Osteoblast (primary cell): ENCODE measurements around the gene NOVA2. TPM values are rescaled to one million over a fixed set of nuclear protein-coding genes. Genes with fewer than 3 reads are reported as not detected.
A peak's percentile ranks its signal among the peaks of the same experiment; 100 is the strongest.

Experiments
- DNase-seq: peaks from one replicate; pipeline ENCODE4 v3.0.0; 2011; ENCODE audit warnings: low spot score, mixed read lengths; ENCODE audit not compliant: insufficient read length; ENCODE audit errors: missing footprints
- H2AFZ ChIP-seq: 2 replicates; pipeline ENCODE4 v1.6.0; 2011; ENCODE audit warnings: mild to moderate bottlenecking, low read length
- H3K27ac ChIP-seq: 2 replicates; pipeline ENCODE4 v1.5.1; 2011; ENCODE audit warnings: mild to moderate bottlenecking, low read depth, low read length, moderate library complexity
- H3K27me3 ChIP-seq: 2 replicates; pipeline ENCODE4 v1.6.0; 2012; ENCODE audit warnings: mild to moderate bottlenecking, control low read depth, inconsistent platforms, low read length, moderate library complexity; ENCODE audit not compliant: insufficient read depth
- H3K36me3 ChIP-seq: 2 replicates; pipeline ENCODE4 v1.5.1; 2011; ENCODE audit warnings: mild to moderate bottlenecking, low read length, control low read depth, moderate library complexity; ENCODE audit not compliant: insufficient read depth
- H3K4me1 ChIP-seq: 2 replicates; pipeline ENCODE4 v1.5.1; 2011; ENCODE audit warnings: mild to moderate bottlenecking, low read length, control low read depth, moderate library complexity; ENCODE audit not compliant: insufficient read depth
- H3K4me2 ChIP-seq: 2 replicates; pipeline ENCODE4 v1.6.0; 2011; ENCODE audit warnings: mild to moderate bottlenecking, low read length; ENCODE audit not compliant: insufficient read depth
- H3K4me3 ChIP-seq: fragments of 200-600 bp; sonication (generic); 3 replicates; pipeline ENCODE4 v1.5.1; 2012; ENCODE audit warnings: mild to moderate bottlenecking, low read length, inconsistent platforms; ENCODE audit not compliant: insufficient read depth
- H3K79me2 ChIP-seq: 2 replicates; pipeline ENCODE4 v1.6.0; 2012; ENCODE audit warnings: mild to moderate bottlenecking, low read length, control low read depth, inconsistent platforms; ENCODE audit not compliant: insufficient read depth
- H3K9me3 ChIP-seq: 2 replicates; pipeline ENCODE4 v1.5.1; 2011; ENCODE audit warnings: low read depth, low read length, control low read depth
- H4K20me1 ChIP-seq: 2 replicates; pipeline ENCODE4 v1.6.0; 2012; ENCODE audit warnings: mild to moderate bottlenecking, low read length, control low read depth; ENCODE audit not compliant: insufficient read depth
- total RNA-seq: library from RNA; depleted of rRNA; stranded (reverse); fragments of >200 nt; gene quantifications from 2 replicates; pipeline ENCODE4 v1.2.3, GENCODE V29; 2012
- TF ChIP-seq, protein P1 (sequence below): IDR thresholded peaks from 2 replicates; pipeline ENCODE4 v1.5.1; 2011; ENCODE audit warnings: mild to moderate bottlenecking, low read depth, low read length, moderate library complexity; ENCODE audit errors: extremely low read depth

Gene NOVA2
- total RNA-seq, 1 donor, result not detected

DNA sequence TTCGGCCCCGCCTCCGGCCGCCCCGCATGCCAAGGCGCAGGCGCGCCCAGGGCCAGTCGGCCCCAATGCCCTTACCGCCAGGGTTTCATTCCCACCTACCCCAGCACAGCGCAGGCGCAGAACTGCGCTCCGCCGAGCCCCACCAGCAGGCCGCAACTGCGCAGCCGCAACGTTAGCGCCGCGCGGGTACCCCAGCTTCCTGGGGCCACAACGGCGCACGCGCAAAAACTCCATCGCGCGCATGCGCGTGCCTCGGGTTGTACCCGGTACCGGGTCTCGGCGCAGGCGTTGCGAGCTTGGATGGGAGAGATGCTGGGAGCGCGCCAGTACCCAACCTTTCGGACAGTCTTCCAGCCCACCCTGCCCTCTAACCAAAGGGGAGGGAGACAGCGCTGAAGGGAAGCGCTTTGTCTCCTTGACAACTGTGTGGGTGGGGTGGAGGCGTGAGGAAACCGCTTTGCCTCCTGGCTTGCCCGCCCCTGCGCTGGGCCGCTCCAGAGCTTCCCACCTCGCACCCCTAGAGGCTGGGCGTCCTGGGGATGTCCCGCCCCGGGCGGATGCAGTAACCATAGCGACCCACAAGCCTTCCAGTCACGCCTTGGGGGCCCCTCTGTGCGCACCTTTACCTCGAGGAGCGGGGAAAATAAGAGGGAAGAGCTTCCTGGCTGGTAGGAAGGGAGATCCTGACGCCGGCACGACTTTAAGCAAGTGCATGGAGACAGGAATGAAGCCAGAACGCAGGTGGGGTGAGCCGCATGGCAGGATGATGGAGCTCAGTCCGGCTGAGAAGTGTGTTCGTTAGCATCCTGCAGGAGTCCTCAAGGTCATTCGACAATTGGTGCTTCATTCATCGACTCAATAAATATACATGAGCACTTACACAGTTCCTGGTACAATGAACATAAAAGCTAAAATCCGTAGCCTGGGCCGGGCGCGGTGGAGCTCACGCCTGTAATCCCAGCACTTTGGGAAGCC lies 70.7 kb downstream of the NOVA2 start:
- peak overlapping the region; percentile 82 for H3K4me3 ChIP-seq
- H3K27ac ChIP-seq, result no peak overlapping the region
- H3K79me2 ChIP-seq, result peaks cover 10% of the 10 kb centered on the region
- H3K4me2 ChIP-seq, result peak overlapping the region; percentile 95
- peaks cover 9% of the 10 kb centered on the region for H3K36me3 ChIP-seq
- H3K9me3 ChIP-seq, result no peaks in the 10 kb centered on the region
- H4K20me1 ChIP-seq, result peaks cover 12% of the 10 kb centered on the region
- H2AFZ ChIP-seq, result peak overlapping the region; percentile 99
- TF ChIP-seq, protein P1, sequence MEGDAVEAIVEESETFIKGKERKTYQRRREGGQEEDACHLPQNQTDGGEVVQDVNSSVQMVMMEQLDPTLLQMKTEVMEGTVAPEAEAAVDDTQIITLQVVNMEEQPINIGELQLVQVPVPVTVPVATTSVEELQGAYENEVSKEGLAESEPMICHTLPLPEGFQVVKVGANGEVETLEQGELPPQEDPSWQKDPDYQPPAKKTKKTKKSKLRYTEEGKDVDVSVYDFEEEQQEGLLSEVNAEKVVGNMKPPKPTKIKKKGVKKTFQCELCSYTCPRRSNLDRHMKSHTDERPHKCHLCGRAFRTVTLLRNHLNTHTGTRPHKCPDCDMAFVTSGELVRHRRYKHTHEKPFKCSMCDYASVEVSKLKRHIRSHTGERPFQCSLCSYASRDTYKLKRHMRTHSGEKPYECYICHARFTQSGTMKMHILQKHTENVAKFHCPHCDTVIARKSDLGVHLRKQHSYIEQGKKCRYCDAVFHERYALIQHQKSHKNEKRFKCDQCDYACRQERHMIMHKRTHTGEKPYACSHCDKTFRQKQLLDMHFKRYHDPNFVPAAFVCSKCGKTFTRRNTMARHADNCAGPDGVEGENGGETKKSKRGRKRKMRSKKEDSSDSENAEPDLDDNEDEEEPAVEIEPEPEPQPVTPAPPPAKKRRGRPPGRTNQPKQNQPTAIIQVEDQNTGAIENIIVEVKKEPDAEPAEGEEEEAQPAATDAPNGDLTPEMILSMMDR, result no peak
- peak; percentile 100 for DNase-seq
- H3K4me1 ChIP-seq, result peaks cover 5% of the 10 kb centered on the region
- no peaks in the 10 kb centered on the region for H3K27me3 ChIP-seq

- peak within 1 kb of the TSS; percentile 99 for H2AFZ ChIP-seq
- peak within 1 kb of the TSS; percentile 82 for H3K4me3 ChIP-seq
- no peaks in the 10 kb centered on the region for H3K9me3 ChIP-seq
- TF ChIP-seq, protein P1, result no peak
- no peaks in the 10 kb centered on the region for H3K27me3 ChIP-seq
- peaks cover 5% of the 10 kb centered on the region for H3K4me1 ChIP-seq
- H3K4me2 ChIP-seq, result peak within 1 kb of the TSS; percentile 95
- H3K27ac ChIP-seq, result peak within 1 kb of the TSS; percentile 66
- H3K79me2 ChIP-seq, result peaks cover 10% of the 10 kb centered on the region
- peak; percentile 86 for DNase-seq
- peaks cover 12% of the 10 kb centered on the region for H4K20me1 ChIP-seq
- peaks cover 9% of the 10 kb centered on the region for H3K36me3 ChIP-seq
Observed at GRCh38 chr19:45901912-45902650, 71.6 kb downstream of the NOVA2 start, which contains the start of gene MYPOP. TSS of gene MYPOP (minus strand) at chr19:45902613. CDS start at chr19:45901773, 840 bp downstream.

DNA sequence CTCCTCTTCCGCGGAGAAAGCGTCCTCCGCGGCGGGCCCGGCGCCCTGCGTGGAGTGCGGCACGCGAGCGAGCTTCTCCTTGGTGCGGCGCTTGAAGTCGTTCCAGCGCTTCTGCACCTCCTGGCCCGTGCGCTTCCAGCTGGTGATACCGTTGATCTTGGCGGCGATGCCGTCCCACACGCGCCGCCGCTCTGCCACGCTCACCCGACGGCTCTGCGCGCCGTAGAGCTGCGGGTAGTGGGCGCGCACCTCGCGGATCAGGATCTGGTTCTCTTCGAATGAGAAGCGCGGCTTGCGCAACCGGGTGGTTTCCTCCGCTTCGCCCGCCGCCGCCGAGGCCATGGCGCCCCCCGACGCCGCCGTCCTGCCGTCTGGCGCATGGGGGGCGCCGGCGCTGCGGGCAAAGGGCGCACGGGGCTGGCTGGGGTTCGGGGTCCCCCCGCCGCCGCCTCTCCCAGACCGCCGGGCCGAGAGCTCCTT lies 72.2 kb downstream of the NOVA2 start:
- Histone ChIP-seq H3K9me3 (no peaks in the 10 kb centered on the region), H3K79me2 (peaks cover 10% of the 10 kb centered on the region), H3K4me2 (peak overlapping the region; percentile 95), H3K27ac (no peak overlapping the region), H3K27me3 (no peaks in the 10 kb centered on the region), H3K4me1 (peaks cover 5% of the 10 kb centered on the region), H3K36me3 (peaks cover 9% of the 10 kb centered on the region), H3K4me3 (peak overlapping the region; percentile 82), H2AFZ (peak overlapping the region; percentile 29), H4K20me1 (peaks cover 12% of the 10 kb centered on the region)
- TF ChIP-seq, protein P1, result no peak
- peak; percentile 78 for DNase-seq
